Stimulated activated CD8-positive, alpha-beta memory T cell treated with anti-CD3 and anti-CD28 coated beads, Interleukin-7, amount 100 ng/mL, for 24 hours (primary cell): ENCODE data around the gene NELL1.

Experiments
- DNase-seq: peaks from one replicate; pipeline ENCODE4 v3.0.0-alpha.2; 2020; ENCODE audit warnings: low read depth

NELL1 gene

GRCh38 chr11:21564833-21565682 is 895.7 kb downstream of the NELL1 start:
- DNase-seq: no peak

GRCh38 chr11:21566521-21567117 is 897.2 kb downstream of the NELL1 start:
- DNase-seq: no peak

- no peak for DNase-seq
These were observed 898.4 kb downstream of the NELL1 start for GRCh38 chr11:21567645-21568290.

- no peak for DNase-seq
These were observed 902.8 kb downstream of the NELL1 start for GRCh38 chr11:21572210-21572609.

- DNase-seq: no peak
These were observed 913.4 kb downstream of the NELL1 start for GRCh38 chr11:21582791-21583190.

- DNase-seq: no peak
These were observed 919.4 kb downstream of the NELL1 start for GRCh38 chr11:21588754-21589153.

- DNase-seq: no peak
These were observed 933.3 kb downstream of the NELL1 start for GRCh38 chr11:21602699-21603098.

GRCh38 chr11:21603886-21604285 is 934.5 kb downstream of the NELL1 start:
- no peak for DNase-seq

- DNase-seq: no peak
These were observed 935.2 kb downstream of the NELL1 start for GRCh38 chr11:21604564-21604963.

GRCh38 chr11:21612326-21612725 is 942.9 kb downstream of the NELL1 start:
- no peak for DNase-seq

GRCh38 chr11:21614961-21615360 is 945.6 kb downstream of the NELL1 start:
- no peak for DNase-seq

- no peak for DNase-seq
These were observed 946.6 kb downstream of the NELL1 start for GRCh38 chr11:21615955-21616371.

- no peak for DNase-seq
These were observed 953.2 kb downstream of the NELL1 start for GRCh38 chr11:21622566-21622965.

- DNase-seq: no peak
These were observed 953.6 kb downstream of the NELL1 start for GRCh38 chr11:21622995-21623394.
